ENCODE results near the gene EEF2K. TPM values are rescaled to one million over a fixed set of nuclear protein-coding genes. Genes with fewer than 3 reads are reported as not detected.
A peak's percentile ranks its signal among the peaks of the same experiment; 100 is the strongest.

Gene EEF2K
- total RNA-seq, 2 donors from 2014 or later = 9.8 to 15.8 TPM

DNA sequence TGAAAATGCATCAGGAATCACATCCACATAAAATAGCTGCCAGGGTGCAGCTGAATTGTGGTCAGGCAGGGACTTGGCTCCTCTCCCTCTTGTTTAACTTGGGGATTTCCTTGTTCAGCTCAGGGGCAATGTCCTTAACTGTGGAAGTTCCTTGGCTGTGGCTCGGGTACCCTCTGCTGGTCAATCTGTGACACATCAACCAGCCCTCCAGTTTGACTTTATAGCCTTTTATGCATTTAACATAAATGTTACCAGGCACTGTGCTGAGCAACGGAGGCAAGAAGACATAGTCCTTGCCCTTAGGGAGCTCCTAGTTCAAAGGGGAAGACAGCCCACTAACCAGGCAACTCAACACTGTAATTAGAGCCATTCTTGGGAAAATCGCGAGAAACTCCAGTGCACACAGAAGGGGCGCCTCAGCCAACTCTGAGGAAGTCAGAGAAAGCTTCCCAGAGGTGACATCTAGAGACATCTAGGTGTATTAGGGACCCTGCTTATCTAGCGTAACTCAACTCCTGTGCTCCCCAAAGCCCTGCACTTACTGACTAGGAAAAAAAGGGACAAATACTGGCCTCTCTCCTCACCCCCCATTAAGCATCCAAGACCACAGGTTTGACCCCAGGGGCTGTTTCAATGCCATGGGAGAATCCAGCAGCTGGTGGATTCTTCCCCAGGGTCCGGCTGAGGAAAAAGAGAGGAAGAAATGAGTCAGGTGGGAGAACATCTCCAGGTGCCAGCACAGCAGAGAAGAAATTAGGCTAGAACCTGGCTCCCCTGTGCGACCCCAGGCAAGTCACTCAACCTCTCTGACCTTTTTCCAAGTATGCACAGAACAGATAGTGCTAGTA is 17.3 kb upstream of the EEF2K start:
- peak overlapping the region; percentile 24 for H3K27ac ChIP-seq (ENCODE audit: low read depth, low read length)
- H3K36me3 ChIP-seq (ENCODE audit: control insufficient read depth, insufficient read depth, low read length) = no peaks in the 10 kb centered on the region
- peak overlapping the region; percentile 84 for H3K4me3 Mint-ChIP-seq
- peaks cover 10% of the 10 kb centered on the region for H3K27me3 ChIP-seq (ENCODE audit: control insufficient read depth, insufficient read depth, low read length, poor library complexity, severe bottlenecking)
- DNase-seq = peak; percentile 83
- no peaks in the 10 kb centered on the region for H3K9me3 ChIP-seq (ENCODE audit: control insufficient read depth, low read length)
- no peak overlapping the region for H3K27ac Mint-ChIP-seq
- no peak overlapping the region for H3K9ac ChIP-seq (ENCODE audit: extremely low read depth, low read length, poor library complexity, severe bottlenecking)
- no peak overlapping the region for H3K4me3 ChIP-seq (ENCODE audit: low read length)
- H3K9me3 Mint-ChIP-seq = no peaks in the 10 kb centered on the region
- peaks cover 2% of the 10 kb centered on the region for H3K27me3 Mint-ChIP-seq (ENCODE audit: insufficient read depth)
- 49 to 58% methylated on average over 5 to 8 of the region's 8 CpGs for WGBS, 2 experiments (ENCODE audit: insufficient coverage in 1 of 2, insufficient read length in 1 of 2)
- TF ChIP-seq, protein P1, sequence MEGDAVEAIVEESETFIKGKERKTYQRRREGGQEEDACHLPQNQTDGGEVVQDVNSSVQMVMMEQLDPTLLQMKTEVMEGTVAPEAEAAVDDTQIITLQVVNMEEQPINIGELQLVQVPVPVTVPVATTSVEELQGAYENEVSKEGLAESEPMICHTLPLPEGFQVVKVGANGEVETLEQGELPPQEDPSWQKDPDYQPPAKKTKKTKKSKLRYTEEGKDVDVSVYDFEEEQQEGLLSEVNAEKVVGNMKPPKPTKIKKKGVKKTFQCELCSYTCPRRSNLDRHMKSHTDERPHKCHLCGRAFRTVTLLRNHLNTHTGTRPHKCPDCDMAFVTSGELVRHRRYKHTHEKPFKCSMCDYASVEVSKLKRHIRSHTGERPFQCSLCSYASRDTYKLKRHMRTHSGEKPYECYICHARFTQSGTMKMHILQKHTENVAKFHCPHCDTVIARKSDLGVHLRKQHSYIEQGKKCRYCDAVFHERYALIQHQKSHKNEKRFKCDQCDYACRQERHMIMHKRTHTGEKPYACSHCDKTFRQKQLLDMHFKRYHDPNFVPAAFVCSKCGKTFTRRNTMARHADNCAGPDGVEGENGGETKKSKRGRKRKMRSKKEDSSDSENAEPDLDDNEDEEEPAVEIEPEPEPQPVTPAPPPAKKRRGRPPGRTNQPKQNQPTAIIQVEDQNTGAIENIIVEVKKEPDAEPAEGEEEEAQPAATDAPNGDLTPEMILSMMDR (conservative IDR thresholded peaks at IDR 0.05) = peak; percentile 93
- peaks cover 19% of the 10 kb centered on the region for H3K4me1 Mint-ChIP-seq
- H3K36me3 Mint-ChIP-seq (ENCODE audit: low read depth) = no peaks in the 10 kb centered on the region
- no peaks in the 10 kb centered on the region for H3K4me1 ChIP-seq (ENCODE audit: control insufficient read depth, insufficient read depth, low read length)

DNA sequence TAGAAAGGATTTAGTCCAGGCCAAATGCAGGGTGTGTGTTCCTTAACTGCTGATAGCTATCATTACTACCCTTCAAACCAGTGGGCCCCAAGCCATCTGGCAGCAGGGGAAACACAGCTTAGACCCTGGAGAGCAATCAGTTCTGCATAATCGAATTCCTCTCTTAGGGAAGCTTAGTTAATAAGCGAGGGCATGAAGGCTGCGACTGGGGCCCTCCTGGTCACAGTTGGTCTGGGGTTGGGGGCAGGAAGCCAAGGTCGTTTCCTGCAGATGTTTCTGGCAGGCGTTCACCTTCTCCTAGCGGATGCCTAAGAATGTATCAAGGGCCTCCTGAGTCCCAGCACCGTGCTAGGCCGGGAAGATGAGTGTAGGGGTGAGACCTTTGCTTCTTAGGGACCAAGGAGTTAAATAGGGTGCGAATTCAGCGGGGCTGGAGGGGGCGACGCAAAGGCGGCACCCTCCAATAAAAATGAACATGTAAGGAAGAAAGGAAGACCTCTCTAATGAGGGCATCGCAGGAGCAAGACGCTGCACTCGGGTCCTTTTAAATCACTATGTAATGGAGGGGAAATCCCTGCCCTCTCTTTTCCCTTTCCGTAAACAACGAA is 16.5 kb upstream of the EEF2K start:
- Mint-ChIP-seq H3K4me1 (peaks cover 19% of the 10 kb centered on the region), H3K27me3 (ENCODE audit: insufficient read depth) (peaks cover 2% of the 10 kb centered on the region), H3K27ac (peak overlapping the region; percentile 66), H3K9me3 (no peaks in the 10 kb centered on the region), H3K36me3 (ENCODE audit: low read depth) (no peaks in the 10 kb centered on the region), H3K4me3 (peak overlapping the region; percentile 84)
- no peak overlapping the region for H3K9ac ChIP-seq (ENCODE audit: extremely low read depth, low read length, poor library complexity, severe bottlenecking)
- WGBS, 2 experiments (ENCODE audit: insufficient coverage in 1 of 2, insufficient read length in 1 of 2) = 29% methylated on average over 10 to 18 of the region's 18 CpGs
- H3K27ac ChIP-seq (ENCODE audit: low read depth, low read length) = no peak overlapping the region
- H3K27me3 ChIP-seq (ENCODE audit: control insufficient read depth, insufficient read depth, low read length, poor library complexity, severe bottlenecking) = peaks cover 10% of the 10 kb centered on the region
- H3K4me3 ChIP-seq (ENCODE audit: low read length) = peak overlapping the region; percentile 79
- TF ChIP-seq, protein P1 (conservative IDR thresholded peaks at IDR 0.05) = no peak
- peak; percentile 70 for DNase-seq
- no peaks in the 10 kb centered on the region for H3K36me3 ChIP-seq (ENCODE audit: control insufficient read depth, insufficient read depth, low read length)
- no peaks in the 10 kb centered on the region for H3K9me3 ChIP-seq (ENCODE audit: control insufficient read depth, low read length)
- no peaks in the 10 kb centered on the region for H3K4me1 ChIP-seq (ENCODE audit: control insufficient read depth, insufficient read depth, low read length)

DNA sequence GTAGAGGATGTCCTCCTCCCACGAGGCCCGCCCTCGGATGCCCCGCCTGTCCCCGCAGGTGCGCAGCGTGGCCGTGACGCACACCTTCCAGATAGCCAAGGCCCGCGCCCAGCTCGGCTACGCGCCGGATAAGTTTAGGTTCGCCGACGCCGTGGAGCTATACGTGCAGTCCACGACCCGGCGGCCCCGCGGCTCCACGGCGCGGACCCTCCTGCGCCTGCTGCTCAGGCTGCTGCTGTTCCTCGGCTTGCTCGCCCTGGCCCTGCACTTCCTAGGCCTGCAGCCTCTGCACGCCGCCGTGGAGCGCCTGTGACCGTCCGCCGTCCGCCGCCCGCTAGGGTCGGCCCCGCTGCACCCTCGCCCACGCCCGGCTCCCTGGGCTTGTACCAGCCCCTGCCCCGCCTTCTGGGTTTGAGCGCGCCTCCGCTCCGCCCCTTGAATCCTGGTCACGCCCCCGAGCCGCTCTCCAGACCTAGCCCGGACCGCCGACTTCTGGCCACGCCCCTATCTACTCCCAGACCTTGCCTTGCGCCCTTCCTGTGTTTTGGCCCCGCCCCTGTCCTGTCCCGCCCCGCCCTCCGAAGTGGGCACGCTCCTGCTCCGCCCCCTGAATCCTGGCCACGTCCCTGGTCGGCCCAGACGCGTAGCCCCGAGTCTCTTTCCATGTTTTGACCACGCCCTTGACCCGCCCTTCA is 15.8 kb upstream of the EEF2K start:
- no peaks in the 10 kb centered on the region for H3K4me1 ChIP-seq (ENCODE audit: control insufficient read depth, insufficient read depth, low read length)
- WGBS, 2 experiments (ENCODE audit: insufficient coverage in 1 of 2, insufficient read length in 1 of 2) = 0 to 1% methylated on average over 22 to 72 of the region's 72 CpGs
- peak overlapping the region; percentile 79 for H3K4me3 ChIP-seq (ENCODE audit: low read length)
- no peaks in the 10 kb centered on the region for H3K36me3 ChIP-seq (ENCODE audit: control insufficient read depth, insufficient read depth, low read length)
- peaks cover 10% of the 10 kb centered on the region for H3K27me3 ChIP-seq (ENCODE audit: control insufficient read depth, insufficient read depth, low read length, poor library complexity, severe bottlenecking)
- DNase-seq = peak; percentile 100
- Mint-ChIP-seq H3K4me1 (peaks cover 19% of the 10 kb centered on the region), H3K36me3 (ENCODE audit: low read depth) (no peaks in the 10 kb centered on the region), H3K9me3 (no peaks in the 10 kb centered on the region), H3K27ac (no peak overlapping the region), H3K27me3 (ENCODE audit: insufficient read depth) (peaks cover 2% of the 10 kb centered on the region), H3K4me3 (peak overlapping the region; percentile 84)
- H3K9me3 ChIP-seq (ENCODE audit: control insufficient read depth, low read length) = no peaks in the 10 kb centered on the region
- no peak overlapping the region for H3K9ac ChIP-seq (ENCODE audit: extremely low read depth, low read length, poor library complexity, severe bottlenecking)
- H3K27ac ChIP-seq (ENCODE audit: low read depth, low read length) = no peak overlapping the region
- TF ChIP-seq, protein P1 (conservative IDR thresholded peaks at IDR 0.05) = no peak

Measured in endodermal cell (in vitro differentiated cells).